ENCODE results near the gene EBF3.

DNA sequence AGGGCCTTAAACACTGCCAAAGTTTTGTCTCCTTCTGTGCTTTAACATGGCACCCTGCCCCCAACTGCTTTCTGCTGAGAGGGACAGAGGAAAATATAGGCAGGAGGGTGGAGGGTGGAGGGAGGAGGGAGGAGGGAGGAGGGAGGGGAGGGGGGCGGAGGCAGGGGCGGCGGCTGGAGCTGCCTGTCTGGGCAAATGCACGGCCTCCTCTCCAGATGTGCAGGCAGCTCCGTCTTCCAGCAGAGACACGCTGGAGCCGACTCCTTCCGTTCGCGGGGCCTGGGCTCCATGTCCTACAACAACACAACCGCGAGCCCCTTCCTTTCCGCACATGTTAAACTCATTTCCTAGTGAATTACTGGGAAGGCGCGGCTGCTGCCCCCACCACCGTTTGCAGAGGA, 14.2 kb downstream of the EBF3 start:
- TF ChIP-seq EZH2 (IDR thresholded peaks at IDR 0.05; ENCODE audit: insufficient read depth, low read length) = no peak
- TF ChIP-seq, protein P1, sequence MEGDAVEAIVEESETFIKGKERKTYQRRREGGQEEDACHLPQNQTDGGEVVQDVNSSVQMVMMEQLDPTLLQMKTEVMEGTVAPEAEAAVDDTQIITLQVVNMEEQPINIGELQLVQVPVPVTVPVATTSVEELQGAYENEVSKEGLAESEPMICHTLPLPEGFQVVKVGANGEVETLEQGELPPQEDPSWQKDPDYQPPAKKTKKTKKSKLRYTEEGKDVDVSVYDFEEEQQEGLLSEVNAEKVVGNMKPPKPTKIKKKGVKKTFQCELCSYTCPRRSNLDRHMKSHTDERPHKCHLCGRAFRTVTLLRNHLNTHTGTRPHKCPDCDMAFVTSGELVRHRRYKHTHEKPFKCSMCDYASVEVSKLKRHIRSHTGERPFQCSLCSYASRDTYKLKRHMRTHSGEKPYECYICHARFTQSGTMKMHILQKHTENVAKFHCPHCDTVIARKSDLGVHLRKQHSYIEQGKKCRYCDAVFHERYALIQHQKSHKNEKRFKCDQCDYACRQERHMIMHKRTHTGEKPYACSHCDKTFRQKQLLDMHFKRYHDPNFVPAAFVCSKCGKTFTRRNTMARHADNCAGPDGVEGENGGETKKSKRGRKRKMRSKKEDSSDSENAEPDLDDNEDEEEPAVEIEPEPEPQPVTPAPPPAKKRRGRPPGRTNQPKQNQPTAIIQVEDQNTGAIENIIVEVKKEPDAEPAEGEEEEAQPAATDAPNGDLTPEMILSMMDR (IDR thresholded peaks at IDR 0.05; ENCODE audit: insufficient read depth, low read depth, low read length) = no peak

All from astrocyte (in vitro differentiated cells and primary cell).